HG03139 (cell line): Measurements from ENCODE around the gene HOATZ.

Experiments used
- ATAC-seq: cut with Tn5 transposase; IDR thresholded peaks from one replicate; pipeline ENCODE4 v1.9.1; 2021; ENCODE audit not compliant: unreplicated experiment

HOATZ gene

DNA sequence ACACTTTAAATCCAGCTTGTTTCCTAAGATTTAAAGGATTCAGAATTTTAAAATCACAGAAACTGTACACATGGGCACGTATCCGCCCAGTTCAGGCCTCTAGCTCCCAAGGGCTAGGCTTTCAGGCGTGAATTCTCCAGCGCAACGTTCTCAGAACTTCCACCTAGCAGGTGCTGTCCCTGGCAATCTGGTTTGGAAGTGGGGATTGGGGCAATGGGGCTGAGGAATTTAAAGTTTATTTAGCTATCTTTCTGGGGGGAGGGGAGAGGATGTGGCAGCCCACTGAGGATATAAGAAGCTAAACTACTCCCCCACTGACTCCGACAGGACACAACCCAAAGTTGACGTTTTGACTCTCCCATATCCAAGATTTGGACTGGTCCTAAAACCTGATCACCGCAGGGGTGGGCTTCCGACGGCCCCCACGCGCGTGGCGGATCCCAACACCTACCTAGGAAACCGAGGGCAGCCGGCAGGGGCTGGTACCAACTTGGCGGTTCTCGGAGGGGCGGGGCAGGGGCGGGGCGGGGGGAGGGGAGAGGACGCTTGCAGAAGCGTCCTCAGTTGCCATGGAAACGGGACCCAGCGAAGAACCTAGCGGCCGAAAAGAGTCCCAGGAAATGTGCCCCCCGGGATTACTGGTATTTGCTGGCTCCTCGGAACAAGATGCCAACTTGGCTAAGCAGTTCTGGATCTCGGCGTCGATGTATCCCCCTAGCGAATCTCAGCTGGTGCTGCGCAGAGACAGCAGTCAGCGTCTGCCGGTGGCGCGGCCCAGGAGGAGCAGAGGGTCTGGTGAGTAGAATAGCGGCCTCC, at the start of gene HOATZ:
Gene HOATZ, plus strand, starts transcription at position 563 of the 816 bp plus-strand sequence. Its CDS starts 7 bp downstream, at position 570.
- ATAC-seq, result no peak

DNA sequence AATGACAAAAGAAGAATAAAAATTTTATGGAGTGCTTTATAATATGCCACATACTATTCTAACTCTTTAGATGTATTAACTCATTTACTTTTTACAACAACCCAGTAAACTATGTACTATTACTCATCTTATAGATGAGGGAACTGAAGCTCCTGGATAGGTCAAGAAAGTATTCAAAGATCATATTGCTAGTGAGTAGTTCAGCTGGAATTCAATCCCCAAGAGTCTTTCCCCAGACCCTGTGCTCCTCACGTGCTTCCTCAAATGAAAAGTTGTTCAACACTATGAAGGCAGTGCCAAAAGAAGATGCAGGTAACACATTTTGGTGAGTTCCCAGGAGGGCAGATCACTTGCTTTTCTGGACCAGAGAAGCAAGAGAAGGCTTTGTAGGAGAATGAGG, 49.2 kb upstream of the HOATZ start:
- no peak for ATAC-seq

DNA sequence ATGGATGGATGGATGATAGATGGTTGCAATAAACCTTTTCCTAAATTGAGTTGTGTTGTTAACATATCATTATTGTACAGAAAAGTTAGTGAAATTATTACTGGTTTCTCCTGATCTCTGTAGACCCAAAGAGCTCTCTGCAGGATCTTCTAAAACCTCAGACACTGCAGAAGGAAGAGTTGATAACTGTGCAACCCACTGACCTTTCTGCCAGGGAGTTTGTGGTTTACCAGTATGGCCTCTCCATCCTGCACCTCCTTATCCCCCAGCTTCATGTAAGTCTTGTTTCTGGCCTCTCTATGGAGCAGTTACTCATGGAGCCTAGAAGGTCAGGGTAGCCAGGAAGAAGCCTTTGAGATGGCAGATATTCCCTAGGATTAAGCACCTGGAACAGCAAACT, 48.0 kb upstream of the HOATZ start:
- ATAC-seq, result no peak

DNA sequence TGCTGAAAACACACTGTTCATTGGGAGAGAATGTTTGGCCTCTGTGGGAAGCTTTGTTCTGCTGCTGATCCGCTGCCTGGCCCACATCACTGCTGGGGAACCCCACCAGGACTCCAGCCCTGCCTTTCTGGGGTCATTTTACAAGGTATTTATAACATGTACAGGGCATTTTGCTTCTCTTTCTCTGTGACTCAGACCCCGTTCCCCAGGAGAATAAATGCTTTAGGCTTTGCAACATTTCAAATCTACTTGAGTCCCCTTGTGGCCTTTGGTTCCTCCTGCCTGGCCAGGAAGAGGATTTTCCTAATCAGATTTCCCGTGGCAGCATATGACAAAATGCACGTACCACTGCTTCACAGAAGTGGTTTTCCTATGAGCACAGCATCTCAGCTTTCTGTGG, 45.4 kb upstream of the HOATZ start:
- no peak for ATAC-seq

DNA sequence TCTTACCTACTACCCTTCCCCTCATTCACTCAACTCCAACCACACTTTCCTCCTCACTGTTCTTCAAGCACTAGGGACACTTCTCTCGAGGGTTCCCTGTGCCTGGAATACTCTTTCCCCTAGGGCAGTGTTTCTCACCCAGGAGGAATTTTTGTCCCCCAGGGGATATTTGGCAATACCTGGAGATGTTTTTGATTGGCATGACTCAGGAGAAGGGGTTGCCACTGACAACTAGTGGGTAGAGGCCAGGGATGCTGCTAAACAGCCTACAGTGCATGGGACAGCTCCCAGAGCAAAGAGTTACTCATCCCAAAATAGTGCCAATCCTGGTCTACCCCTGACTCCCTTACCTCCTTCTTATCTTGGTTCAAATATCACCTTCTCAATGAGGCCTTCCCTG, 42.4 kb upstream of the HOATZ start:
- ATAC-seq, result no peak

DNA sequence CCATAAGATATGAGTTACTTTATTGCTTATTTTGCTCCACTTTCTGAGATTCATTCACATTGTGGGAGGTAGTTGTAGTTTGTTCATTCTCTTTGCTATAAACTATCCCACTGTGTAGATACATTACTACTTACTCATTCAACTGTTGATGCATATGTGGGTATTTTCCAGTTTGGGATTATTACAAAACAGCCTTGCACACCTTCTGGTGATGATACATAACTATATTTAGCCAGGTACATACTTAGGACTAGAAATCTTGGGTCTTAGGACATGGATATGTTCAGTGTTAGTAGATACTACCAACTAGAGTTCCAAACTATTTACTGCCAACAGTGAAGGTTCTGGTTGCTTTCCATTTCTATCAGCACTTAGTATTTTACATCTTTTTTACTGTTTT, 40.1 kb upstream of the HOATZ start:
- no peak for ATAC-seq

DNA sequence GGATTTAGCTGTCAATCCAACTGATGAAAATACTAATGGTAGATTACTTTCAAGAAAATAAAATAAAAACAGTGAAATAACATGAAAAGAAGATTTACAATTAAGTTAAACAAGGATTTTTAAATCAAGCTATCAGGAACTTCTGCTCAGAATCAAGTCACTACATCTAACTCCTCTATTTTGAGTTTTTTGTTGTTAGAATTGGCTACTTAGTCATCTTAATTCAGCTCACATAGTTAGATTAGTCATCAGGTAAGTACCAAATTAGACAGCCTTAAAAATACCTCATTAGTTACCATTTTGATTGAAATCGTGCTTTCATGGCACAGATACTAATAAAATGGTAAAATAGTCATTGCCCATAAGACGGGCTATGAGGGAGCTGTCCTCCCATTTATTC, 38.2 kb upstream of the HOATZ start:
- ATAC-seq, result no peak

DNA sequence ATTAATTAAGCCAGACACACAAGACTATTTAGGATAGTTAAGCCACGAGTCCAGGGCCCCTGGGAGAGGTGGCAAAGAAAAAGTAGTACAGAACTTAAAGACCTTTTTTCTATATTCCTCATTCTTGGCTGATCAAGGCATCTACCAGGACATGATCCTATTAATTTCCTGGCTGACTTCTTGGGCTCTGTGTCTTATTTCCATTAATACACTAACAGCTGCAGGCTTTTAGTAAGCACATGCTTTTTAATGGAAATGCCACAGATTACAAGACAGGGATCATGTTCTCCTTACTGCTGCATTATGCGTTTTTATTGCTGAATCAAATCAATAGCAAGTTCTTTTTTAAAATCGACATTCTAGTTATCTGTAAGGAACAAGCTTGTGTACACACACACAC, 37.6 kb upstream of the HOATZ start:
- ATAC-seq, result no peak

DNA sequence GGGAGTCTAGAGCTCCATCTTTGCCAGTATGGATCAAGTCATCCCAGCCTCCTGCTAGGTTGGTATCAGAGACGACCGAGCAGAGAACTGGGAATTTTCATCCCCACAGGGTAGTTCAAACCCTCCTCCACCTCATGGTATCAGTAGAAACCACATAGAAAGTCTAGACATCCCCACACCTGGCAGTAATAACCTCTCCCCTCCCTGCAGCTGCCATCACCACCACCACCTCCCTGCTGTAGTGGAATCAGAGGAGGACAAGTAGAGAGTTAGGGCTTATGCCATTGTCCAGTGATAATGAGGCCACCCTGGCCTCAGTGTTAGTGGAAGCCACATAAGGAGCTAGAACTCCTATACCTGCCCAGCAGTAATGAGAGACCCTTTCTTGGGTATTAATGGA, 36.7 kb upstream of the HOATZ start:
- no peak for ATAC-seq

DNA sequence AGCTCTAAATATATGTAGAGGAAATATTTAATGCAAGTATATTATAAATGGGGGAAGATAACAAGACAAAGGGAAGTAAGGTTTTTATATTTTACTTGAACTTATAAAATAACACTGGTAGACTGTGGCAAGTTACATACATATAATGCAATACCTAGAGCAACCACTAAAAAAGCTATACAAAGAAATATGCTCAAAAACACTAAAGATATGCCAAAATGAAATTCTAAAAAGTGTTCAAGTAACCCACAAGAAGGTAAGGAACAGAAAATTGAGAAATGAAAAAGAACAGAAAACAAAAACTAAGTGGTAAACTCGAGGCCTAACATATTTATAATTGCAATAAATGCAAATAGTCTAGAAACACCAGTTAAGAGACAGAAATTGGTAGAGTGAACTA, 34.9 kb upstream of the HOATZ start:
- ATAC-seq, result no peak

DNA sequence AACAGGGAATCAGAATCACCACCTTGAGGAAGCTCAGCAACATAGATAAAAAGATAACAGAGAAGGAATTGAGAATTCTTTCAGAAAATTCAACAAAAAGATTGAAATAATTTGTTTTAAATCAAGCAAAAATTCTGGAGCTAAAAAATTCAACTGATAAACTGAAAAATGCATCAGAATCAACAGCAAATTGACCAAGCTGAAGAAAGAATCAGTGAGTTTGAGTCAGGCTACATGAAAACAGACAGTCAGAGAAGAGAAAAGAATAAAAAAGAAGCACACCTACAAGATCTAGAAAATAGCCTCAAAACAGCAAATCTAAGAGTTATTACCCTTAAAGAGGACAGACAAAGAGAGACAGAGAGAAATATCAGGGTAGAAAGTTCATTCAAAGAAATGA, 31.1 kb upstream of the HOATZ start:
- no peak for ATAC-seq

DNA sequence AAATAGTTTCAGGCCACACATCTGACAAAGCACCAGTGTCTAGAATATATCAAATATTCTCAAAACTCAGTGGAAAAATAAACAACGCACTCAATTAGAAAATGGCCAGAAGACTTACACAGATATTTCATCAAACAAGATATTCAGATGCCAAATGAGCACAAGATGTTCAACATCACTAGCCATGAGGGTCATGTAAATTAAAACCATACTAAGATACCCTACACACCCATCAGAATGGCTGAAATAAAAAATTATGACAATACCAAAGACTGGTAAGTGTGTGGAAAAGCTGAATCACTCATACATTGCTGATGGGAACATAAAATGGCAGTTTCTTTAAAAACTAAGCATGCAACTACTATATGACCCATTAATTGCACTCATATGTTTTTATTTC, 24.1 kb upstream of the HOATZ start:
- no peak for ATAC-seq

DNA sequence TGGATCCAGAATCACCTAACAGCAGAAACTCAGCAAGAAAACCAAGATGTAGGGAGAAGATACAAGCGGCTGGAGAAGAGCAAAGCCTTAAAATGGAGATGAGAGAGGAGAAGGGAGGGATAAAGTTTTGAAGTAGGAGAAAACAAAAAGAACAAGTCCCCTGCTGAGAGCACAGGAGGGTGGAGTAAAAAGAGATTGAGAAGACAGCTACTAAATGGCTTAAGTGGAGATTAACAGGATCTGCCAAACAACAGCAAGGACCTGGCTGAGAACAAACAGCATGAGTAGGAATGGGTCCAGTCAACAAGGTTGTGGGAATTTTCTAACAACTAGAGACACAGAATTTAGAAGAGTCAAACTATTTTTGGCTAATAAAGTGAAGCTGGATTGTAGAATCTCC, 20.5 kb upstream of the HOATZ start:
- no peak for ATAC-seq

DNA sequence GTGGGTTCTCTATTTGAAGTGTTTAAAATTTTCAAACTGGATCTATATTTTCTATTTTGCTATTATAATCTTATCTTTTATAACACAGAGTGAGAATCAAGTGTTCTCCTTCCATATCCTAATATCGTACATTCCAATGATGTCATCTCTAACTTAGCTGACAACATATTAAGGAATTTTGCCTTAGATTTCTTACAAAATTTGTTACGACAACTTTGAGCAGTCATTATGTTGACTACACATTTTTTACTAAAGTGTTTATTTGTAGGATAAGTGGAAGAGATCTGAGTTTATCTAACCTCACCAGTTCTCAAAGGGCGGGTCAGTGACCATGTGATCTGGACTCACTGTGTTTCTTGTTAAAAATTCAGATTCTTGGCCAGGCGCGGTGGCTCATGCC, 15.1 kb upstream of the HOATZ start:
- ATAC-seq, result no peak

DNA sequence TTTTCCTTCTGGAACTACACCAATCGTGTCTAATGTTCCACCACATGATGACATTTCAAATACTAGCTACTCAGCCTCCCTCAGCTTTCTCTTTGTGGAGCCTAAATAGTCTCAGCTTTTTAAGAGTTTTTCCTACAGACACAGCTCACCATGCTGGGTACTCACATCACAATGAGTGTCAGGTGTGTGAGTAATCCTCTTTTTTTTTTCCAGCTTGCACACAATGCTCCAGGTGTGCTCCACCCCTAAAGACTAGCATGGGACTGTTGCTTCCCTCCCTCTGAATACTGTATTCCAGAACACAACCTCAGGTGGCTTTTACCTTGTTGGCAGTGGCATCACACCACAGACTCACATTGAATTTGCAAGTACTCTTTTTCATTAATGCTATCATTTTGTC, 14.1 kb upstream of the HOATZ start:
- no peak for ATAC-seq

DNA sequence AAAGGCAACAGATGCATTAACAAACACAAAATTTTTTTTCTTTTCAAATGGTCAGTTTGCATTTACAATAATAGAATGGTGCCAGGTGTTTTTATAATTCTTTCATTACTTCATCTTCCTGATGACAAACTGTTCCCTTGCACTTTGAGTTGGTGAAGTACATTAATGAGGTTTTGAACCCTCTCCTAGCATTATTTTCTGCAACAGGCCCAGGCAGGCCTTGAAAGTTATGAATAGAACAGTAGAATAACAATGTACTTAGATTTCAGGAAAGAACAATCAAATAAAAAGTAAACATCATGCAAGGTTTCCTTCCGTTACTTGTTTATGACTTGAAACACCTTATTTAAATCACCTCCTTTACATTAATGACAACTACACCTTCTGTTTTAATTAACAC, 12.0 kb upstream of the HOATZ start:
- ATAC-seq, result no peak

DNA sequence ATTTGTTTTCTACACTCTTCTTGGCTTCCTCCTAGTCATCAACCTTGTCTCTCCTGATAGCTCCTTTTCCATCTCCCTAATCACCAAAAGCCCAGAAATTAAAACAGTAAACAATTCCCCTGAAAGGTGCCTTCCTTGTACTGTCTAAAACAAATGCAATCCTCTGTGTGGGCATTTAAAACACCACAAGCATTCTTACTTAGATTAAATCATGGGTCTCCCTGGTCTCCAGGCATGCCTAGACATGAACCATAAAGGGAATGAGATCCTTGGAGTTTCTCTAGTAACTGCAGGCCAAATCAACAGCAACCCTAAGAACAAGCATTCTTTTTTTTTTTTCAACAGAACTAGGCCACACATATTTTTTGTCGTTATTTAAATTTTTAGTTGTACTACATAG, 4.3 kb upstream of the HOATZ start:
- ATAC-seq, result no peak

DNA sequence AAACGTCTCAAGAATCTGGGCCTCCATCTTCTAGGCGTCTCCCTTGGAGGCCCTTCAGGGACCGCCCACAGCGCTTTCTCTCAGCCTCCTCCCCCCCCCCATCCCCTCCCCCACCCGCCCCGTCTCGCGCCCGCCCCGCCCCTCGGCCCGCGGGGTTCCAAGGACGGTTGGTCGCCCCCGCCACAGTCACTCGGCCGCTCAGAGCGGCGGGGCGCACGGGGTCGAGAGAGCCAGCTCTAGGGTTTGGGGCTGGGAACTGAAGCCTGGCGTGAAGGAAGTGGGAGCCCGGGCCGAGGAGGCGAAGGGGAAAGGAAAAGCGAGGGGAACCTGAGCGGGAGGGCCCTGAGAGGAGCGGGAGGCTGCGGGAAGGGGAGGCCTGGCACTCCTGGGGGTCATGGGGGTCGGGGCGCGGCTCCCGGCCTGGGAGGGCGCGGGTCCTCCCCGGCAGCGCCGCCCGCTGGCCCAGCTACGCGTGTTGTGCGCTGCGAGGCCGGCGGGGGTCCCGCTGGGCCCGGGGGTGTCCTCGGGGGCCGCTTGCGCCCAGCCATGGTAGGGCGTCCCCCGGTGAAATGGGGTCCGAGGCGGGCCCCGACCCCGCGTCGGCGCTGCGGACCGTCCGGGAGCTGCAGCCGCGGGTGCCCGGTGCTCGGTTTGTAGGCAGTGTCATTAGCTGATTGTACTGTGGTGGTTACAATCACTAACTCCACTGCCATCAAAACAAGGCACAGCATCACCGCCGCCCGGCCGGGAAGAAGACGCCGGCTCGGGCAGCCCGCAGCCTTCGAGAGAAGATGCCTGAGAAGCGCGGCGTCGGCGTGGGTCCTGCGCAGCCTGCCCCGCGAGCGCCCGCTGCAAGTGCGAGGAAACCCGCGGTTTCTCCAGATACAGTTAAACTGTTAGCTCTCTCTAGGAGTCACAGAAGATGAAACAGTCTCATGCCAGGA, 2.0 kb upstream of the HOATZ start, which contains the start of gene BTG4:
Gene BTG4, minus strand, starts transcription at position 91 of the 944 bp plus-strand sequence. CDS start 13,610 bp downstream, outside the sequence.
- ATAC-seq, result no peak

DNA sequence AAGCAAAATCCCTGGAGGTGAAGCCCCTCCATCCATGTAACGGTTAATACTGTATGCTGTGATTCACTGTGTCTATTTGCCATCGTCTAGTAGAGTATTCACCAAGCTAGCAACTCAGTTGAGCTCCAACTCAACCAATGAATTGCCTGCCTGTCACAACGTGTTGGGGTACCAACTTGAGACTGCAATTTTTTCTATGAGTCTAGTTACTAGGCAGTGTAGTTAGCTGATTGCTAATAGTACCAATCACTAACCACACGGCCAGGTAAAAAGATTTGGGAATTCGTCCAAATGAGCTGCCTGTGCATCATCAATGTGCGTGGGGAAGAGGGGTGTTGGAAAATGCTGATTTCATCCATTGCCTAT, 1.4 kb upstream of the HOATZ start:
- no peak for ATAC-seq

DNA sequence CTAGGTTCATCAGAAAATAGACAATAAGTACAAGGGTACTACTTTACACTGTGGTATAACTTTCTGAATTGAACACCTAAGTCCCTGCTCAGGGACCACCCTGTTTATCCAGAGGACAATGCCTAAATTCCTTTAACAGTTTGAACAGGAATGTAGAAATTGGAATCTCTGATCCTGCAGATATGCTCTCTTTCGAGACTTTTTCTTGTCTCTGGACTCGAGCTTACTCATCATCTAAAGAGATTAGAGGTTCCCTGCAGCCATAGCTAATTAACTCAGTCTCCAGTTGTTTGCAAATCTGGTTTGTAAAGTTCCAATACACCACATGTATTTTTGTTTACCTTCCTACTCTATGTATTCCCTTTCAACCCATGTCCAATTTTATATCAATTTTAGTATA, 1.0 kb downstream of the HOATZ start:
- no peak for ATAC-seq

DNA sequence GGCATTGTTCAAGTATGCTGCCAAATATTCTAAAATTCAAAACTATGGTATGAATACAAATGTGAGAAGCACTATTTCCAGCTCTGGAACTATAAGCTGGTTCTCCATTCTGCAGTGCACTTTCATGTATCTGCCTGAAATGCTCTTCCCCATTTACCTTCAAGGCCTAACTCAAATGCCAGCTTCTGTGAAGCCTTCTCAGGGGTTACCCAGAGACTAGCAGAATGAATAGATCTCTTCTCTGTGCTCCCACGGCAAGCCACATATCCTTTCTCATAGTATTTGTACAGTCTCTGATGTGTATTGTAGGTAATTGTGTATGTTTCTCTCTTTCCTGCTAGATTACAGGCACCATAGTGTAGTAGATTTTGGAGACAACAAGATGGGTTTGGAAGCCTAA, 4.1 kb downstream of the HOATZ start:
- ATAC-seq, result no peak

DNA sequence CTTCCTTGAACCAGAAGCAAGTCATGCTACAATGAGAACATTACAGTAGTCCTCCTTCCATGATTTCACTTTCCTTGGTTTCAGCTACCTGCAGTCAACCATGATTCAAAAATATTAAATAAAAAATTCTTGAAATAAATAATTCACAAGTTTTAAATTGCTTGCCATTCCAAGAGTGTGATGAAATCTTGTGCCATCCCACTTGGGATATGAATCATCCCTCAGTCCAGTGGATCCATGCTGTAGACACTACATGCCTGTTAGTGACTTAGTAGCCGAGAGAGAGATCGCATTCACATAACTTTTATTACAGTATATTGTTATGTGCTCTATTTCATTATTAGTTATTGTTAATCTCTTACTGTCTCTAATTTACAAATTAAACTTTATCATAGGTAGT, 6.0 kb downstream of the HOATZ start:
- no peak for ATAC-seq
